Measurements from ENCODE around the gene PLAAT2.

The PLAAT2 gene

GRCh38 chr11:63512816-63513215 is 50.4 kb downstream of the PLAAT2 start:
- DNase-seq: no peak

- DNase-seq: no peak
Measured at GRCh38 chr11:63511048-63511748, 52.0 kb downstream of the PLAAT2 start.

GRCh38 chr11:63510360-63511047 is 52.7 kb downstream of the PLAAT2 start:
- no peak for DNase-seq

- DNase-seq: no peak
Measured at GRCh38 chr11:63508745-63509144, 54.4 kb downstream of the PLAAT2 start.

GRCh38 chr11:63508009-63508408 is 55.2 kb downstream of the PLAAT2 start:
- DNase-seq: peak; percentile 45

GRCh38 chr11:63507511-63507910 is 55.7 kb downstream of the PLAAT2 start:
- no peak for DNase-seq

- DNase-seq: no peak
Measured at GRCh38 chr11:63506876-63507275, 56.3 kb downstream of the PLAAT2 start.

GRCh38 chr11:63505857-63506528 is 57.2 kb downstream of the PLAAT2 start, which contains the start of gene LGALS12:
TSS of gene LGALS12 (plus strand) at chr11:63506084. CDS start at chr11:63506459, 375 bp downstream.
- peak; percentile 94 for DNase-seq

GRCh38 chr11:63504933-63505586 is 58.1 kb downstream of the PLAAT2 start:
- no peak for DNase-seq

GRCh38 chr11:63504054-63504453 is 59.1 kb downstream of the PLAAT2 start:
- no peak for DNase-seq

GRCh38 chr11:63503492-63503891 is 59.7 kb downstream of the PLAAT2 start:
- DNase-seq: no peak

All from GDM1 (cell line).